Neural cell (in vitro differentiated cells): ENCODE data around the gene EML5. TPM values are rescaled to one million over a fixed set of nuclear protein-coding genes. Genes with fewer than 3 reads are reported as not detected.

Source experiments
- H2AFZ ChIP-seq: fragments of 200-600, 300-800 bp; sonication (generic), shearing (Covaris generic); 2 replicates; pipeline ENCODE4 v1.6.0; 2014; ENCODE audit warnings: low read depth, mild to moderate bottlenecking, antibody characterized with exemption, low read length, moderate library complexity
- H3F3A ChIP-seq: fragments of 200-600 bp; shearing (Covaris generic); 2 replicates; pipeline ENCODE4 v1.6.1; 2016; ENCODE audit warnings: mild to moderate bottlenecking, moderate library complexity, mixed read lengths, antibody characterized with exemption, low read length; ENCODE audit not compliant: insufficient read depth, poor library complexity, severe bottlenecking
- H3K27ac ChIP-seq: fragments of 200-600, 300-800 bp; sonication (generic), shearing (Covaris generic); 2 replicates; pipeline ENCODE4 v1.5.1; 2014; ENCODE audit warnings: mild to moderate bottlenecking, low read length, moderate library complexity
- H3K27me3 ChIP-seq: fragments of 300-800, 200-600 bp; sonication (generic), shearing (Covaris generic); 2 replicates; pipeline ENCODE4 v1.6.0; 2014; ENCODE audit warnings: mild to moderate bottlenecking, low read depth, low read length, moderate library complexity; ENCODE audit not compliant: insufficient read depth
- H3K36me3 ChIP-seq: fragments of 300-800, 200-600 bp; sonication (generic), shearing (Covaris generic); 2 replicates; pipeline ENCODE4 v1.5.1; 2014; ENCODE audit warnings: mild to moderate bottlenecking, antibody characterized with exemption, low read length, moderate library complexity; ENCODE audit not compliant: insufficient read depth
- H3K4me2 ChIP-seq: fragments of 300-800, 200-600 bp; sonication (generic), shearing (Covaris generic); 2 replicates; pipeline ENCODE4 v1.6.0; 2014; ENCODE audit warnings: mild to moderate bottlenecking, low read length
- H3K4me3 ChIP-seq: fragments of 300-800, 200-600 bp; sonication (generic), shearing (Covaris generic); 2 replicates; pipeline ENCODE4 v1.5.1; 2014; ENCODE audit warnings: mild to moderate bottlenecking, low read length, moderate library complexity
- H3K79me2 ChIP-seq: fragments of 200-600 bp; shearing (Covaris generic); replicated peaks from 2 replicates; pipeline ENCODE4 v1.6.0; 2014; ENCODE audit warnings: mild to moderate bottlenecking, low read length, moderate library complexity; ENCODE audit not compliant: insufficient read depth
- H3K9ac ChIP-seq: fragments of 300-800, 200-600 bp; sonication (generic), shearing (Covaris generic); 2 replicates; pipeline ENCODE4 v1.6.1; 2016; ENCODE audit warnings: mild to moderate bottlenecking, low read length, mixed read lengths
- H3K9me2 ChIP-seq: fragments of 200-600 bp; shearing (Covaris generic); 2 replicates; pipeline ENCODE4 v1.6.1; 2016; ENCODE audit warnings: mild to moderate bottlenecking, low read length, mixed read lengths; ENCODE audit not compliant: insufficient read depth
- H3K9me3 ChIP-seq: fragments of 200-600, 300-800 bp; sonication (generic), shearing (Covaris generic); 2 replicates; pipeline ENCODE4 v1.6.1; 2016; ENCODE audit warnings: mild to moderate bottlenecking, mixed run types, low read length, moderate library complexity, mixed read lengths
- H4K20me1 ChIP-seq: fragments of 200-600 bp; shearing (Covaris generic); 2 replicates; pipeline ENCODE4 v1.6.1; 2016; ENCODE audit warnings: mild to moderate bottlenecking, mixed run types; ENCODE audit not compliant: insufficient read depth
- CTCF ChIP-seq: fragments of 450-650 bp; IDR thresholded peaks from 2 replicates; pipeline ENCODE4 v1.5.1; 2014; ENCODE audit warnings: antibody characterized with exemption, mild to moderate bottlenecking, moderate library complexity; ENCODE audit not compliant: poor library complexity, severe bottlenecking
- EP300 ChIP-seq: fragments of 450-650 bp; conservative IDR thresholded peaks from 2 replicates; pipeline ENCODE4 v1.6.1; 2014; ENCODE audit warnings: antibody characterized with exemption, mild to moderate bottlenecking, moderate library complexity; ENCODE audit not compliant: poor library complexity, severe bottlenecking
- EZH2 ChIP-seq: fragments of 200-600, 300-800 bp; shearing (Covaris generic), sonication (generic); IDR thresholded peaks from 2 replicates; pipeline ENCODE4 v1.6.1; 2014; ENCODE audit warnings: antibody characterized with exemption, low read length, borderline replicate concordance, mild to moderate bottlenecking; ENCODE audit not compliant: insufficient read depth, poor library complexity, severe bottlenecking
- MXI1 ChIP-seq: fragments of 450-650 bp; conservative IDR thresholded peaks from 2 replicates; pipeline ENCODE4 v1.6.1; 2014; ENCODE audit warnings: antibody characterized with exemption, mild to moderate bottlenecking; ENCODE audit not compliant: poor library complexity, severe bottlenecking
- POLR2AphosphoS5 ChIP-seq: IDR thresholded peaks from 2 replicates; pipeline ENCODE4 v1.6.1; 2012
- RAD21 ChIP-seq: fragments of 450-650 bp; conservative IDR thresholded peaks from 2 replicates; pipeline ENCODE4 v1.6.1; 2014; ENCODE audit warnings: antibody characterized with exemption, mild to moderate bottlenecking, moderate library complexity
- REST ChIP-seq: IDR thresholded peaks from 2 replicates; pipeline ENCODE4 v1.6.1; 2012; ENCODE audit warnings: borderline replicate concordance
- SMC3 ChIP-seq: fragments of 450-650 bp; conservative IDR thresholded peaks from 2 replicates; pipeline ENCODE4 v1.6.1; 2014; ENCODE audit warnings: antibody characterized with exemption, mild to moderate bottlenecking, moderate library complexity; ENCODE audit not compliant: poor library complexity
- TAF1 ChIP-seq: IDR thresholded peaks from 2 replicates; pipeline ENCODE4 v1.6.1; 2012; ENCODE audit warnings: low read depth
- polyA plus RNA-seq: library from polyadenylated mRNA; depleted of rRNA; stranded (reverse); fragments of >200 nt; gene quantifications from 2 replicates; pipeline ENCODE4 v1.2.3, GENCODE V29; 2014

The EML5 gene
- polyA plus RNA-seq, 1 donor from 2014 or later: 27.5 TPM

- Histone ChIP-seq H3F3A (no peaks in the 10 kb centered on the region), H3K79me2 (no peaks in the 10 kb centered on the region), H3K9me3 (no peaks in the 10 kb centered on the region), H3K27ac (no peak overlapping the region), H3K36me3 (no peaks in the 10 kb centered on the region), H3K9me2 (no peaks in the 10 kb centered on the region), H3K4me2 (no peak overlapping the region), H3K4me3 (no peak overlapping the region), H4K20me1 (no peaks in the 10 kb centered on the region), H2AFZ (no peak overlapping the region), H3K9ac (no peak overlapping the region), H3K27me3 (no peaks in the 10 kb centered on the region)
- TF ChIP-seq SMC3: no peak
- TF ChIP-seq REST: no peak
- TF ChIP-seq MXI1: no peak
- no peak for TF ChIP-seq EZH2
- TF ChIP-seq POLR2AphosphoS5: no peak
- TF ChIP-seq EP300: no peak
- TF ChIP-seq TAF1: no peak
- no peak for TF ChIP-seq RAD21
- no peak for TF ChIP-seq CTCF
Measured at GRCh38 chr14:88630565-88630964, 162.2 kb downstream of the EML5 start.

- Histone ChIP-seq H3K27me3 (no peaks in the 10 kb centered on the region), H3K79me2 (no peaks in the 10 kb centered on the region), H3K4me2 (no peak overlapping the region), H3K27ac (no peak overlapping the region), H4K20me1 (no peaks in the 10 kb centered on the region), H3K9me2 (no peaks in the 10 kb centered on the region), H3K9me3 (no peaks in the 10 kb centered on the region), H3F3A (no peaks in the 10 kb centered on the region), H3K36me3 (no peaks in the 10 kb centered on the region), H3K9ac (no peak overlapping the region), H2AFZ (no peak overlapping the region), H3K4me3 (no peak overlapping the region)
- TF ChIP-seq POLR2AphosphoS5: no peak
- no peak for TF ChIP-seq SMC3
Measured at GRCh38 chr14:88628462-88628861, 164.3 kb downstream of the EML5 start.

- no peak overlapping the region for H3K27ac ChIP-seq
- H3K9me3 ChIP-seq: no peaks in the 10 kb centered on the region
- H3K9me2 ChIP-seq: no peaks in the 10 kb centered on the region
- TF ChIP-seq POLR2AphosphoS5 (no peak), REST (no peak)
- H3F3A ChIP-seq: no peaks in the 10 kb centered on the region
- H3K79me2 ChIP-seq: no peaks in the 10 kb centered on the region
- no peaks in the 10 kb centered on the region for H3K27me3 ChIP-seq
- H3K36me3 ChIP-seq: no peaks in the 10 kb centered on the region
- H3K4me3 ChIP-seq: no peak overlapping the region
- H3K9ac ChIP-seq: no peak overlapping the region
- H2AFZ ChIP-seq: no peak overlapping the region
- no peaks in the 10 kb centered on the region for H4K20me1 ChIP-seq
- H3K4me2 ChIP-seq: no peak overlapping the region
Measured at GRCh38 chr14:88628033-88628432, 164.7 kb downstream of the EML5 start.
